GM18526 (cell line): ENCODE data around the gene SCNN1A.

Experiments used
- POLR2A ChIP-seq: IDR thresholded peaks from 3 replicates; pipeline ENCODE4 v1.6.1; 2011; ENCODE audit not compliant: insufficient read length; ENCODE audit errors: extremely low read depth

The SCNN1A gene

GRCh38 chr12:6375269-6376078 is at the start of gene SCNN1A:
TSS of gene SCNN1A (minus strand) at chr12:6375563. CDS start at chr12:6374783, 780 bp downstream.
- no peak for TF ChIP-seq POLR2A

- TF ChIP-seq POLR2A, result no peak
Measured at GRCh38 chr12:6424866-6425265, 49.5 kb upstream of the SCNN1A start.

- no peak for TF ChIP-seq POLR2A
Measured at GRCh38 chr12:6424008-6424347, 48.6 kb upstream of the SCNN1A start.

- no peak for TF ChIP-seq POLR2A
Measured at GRCh38 chr12:6423267-6424007, 48.1 kb upstream of the SCNN1A start.

GRCh38 chr12:6420364-6420763 is 45.0 kb upstream of the SCNN1A start:
- TF ChIP-seq POLR2A, result no peak

GRCh38 chr12:6418796-6419195 is 43.4 kb upstream of the SCNN1A start:
- TF ChIP-seq POLR2A, result no peak

- no peak for TF ChIP-seq POLR2A
Measured at GRCh38 chr12:6416596-6416995, 41.2 kb upstream of the SCNN1A start.

GRCh38 chr12:6407236-6407954 is 32.0 kb upstream of the SCNN1A start:
- TF ChIP-seq POLR2A, result no peak

- no peak for TF ChIP-seq POLR2A
Measured at GRCh38 chr12:6405963-6406362, 30.6 kb upstream of the SCNN1A start.

- TF ChIP-seq POLR2A, result no peak
Measured at GRCh38 chr12:6404390-6404789, 29.0 kb upstream of the SCNN1A start.

- TF ChIP-seq POLR2A, result no peak
Measured at GRCh38 chr12:6399884-6400644, 24.7 kb upstream of the SCNN1A start.

- TF ChIP-seq POLR2A, result no peak
Measured at GRCh38 chr12:6396031-6396430, 20.7 kb upstream of the SCNN1A start.

GRCh38 chr12:6394398-6394797 is 19.0 kb upstream of the SCNN1A start:
- TF ChIP-seq POLR2A, result no peak

- no peak for TF ChIP-seq POLR2A
Measured at GRCh38 chr12:6393109-6393508, 17.7 kb upstream of the SCNN1A start.

- TF ChIP-seq POLR2A, result no peak
Measured at GRCh38 chr12:6392504-6392903, 17.1 kb upstream of the SCNN1A start.
